ENCODE data around the gene HSPA1B.

HSPA1B gene

DNA sequence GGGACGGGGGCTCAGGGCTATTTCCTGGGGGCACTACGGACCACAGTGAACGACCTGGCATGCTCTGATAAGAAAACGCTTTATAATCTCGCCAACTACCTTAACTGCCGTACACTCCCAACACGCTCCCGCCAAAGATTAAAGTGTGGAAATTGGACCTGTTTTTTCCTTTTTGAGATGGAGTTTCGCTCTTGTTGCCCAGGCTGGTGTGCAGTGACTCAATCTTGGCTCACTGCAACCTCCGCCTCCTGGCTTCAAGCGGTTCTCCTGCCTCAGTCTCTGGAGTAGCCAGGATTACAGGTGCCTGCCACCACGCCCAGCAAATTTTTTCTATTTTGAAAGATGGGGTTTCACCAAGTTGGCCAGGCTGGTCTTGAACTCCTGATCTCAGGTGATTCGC is 51.6 kb downstream of the HSPA1B start:
- no peak for DNase-seq (ENCODE audit: low read depth)

Measured in T follicular helper cell (primary cell).